HG02763 (cell line): ENCODE data around the gene ABCB11.
"Not testable (repeated sequence)": the region's sequence is repeated elsewhere in the genome, so short reads cannot be mapped to it uniquely, and the experiment has no call there.

Source experiments
- ATAC-seq: cut with Tn5 transposase; IDR thresholded peaks from one replicate; pipeline ENCODE4 v1.9.1; 2021; ENCODE audit warnings: mild to moderate bottlenecking, moderate library complexity; ENCODE audit not compliant: unreplicated experiment

ABCB11 gene

GRCh38 chr2:168897449-168897848 lies 133.7 kb downstream of the ABCB11 start:
- no peak for ATAC-seq

DNA sequence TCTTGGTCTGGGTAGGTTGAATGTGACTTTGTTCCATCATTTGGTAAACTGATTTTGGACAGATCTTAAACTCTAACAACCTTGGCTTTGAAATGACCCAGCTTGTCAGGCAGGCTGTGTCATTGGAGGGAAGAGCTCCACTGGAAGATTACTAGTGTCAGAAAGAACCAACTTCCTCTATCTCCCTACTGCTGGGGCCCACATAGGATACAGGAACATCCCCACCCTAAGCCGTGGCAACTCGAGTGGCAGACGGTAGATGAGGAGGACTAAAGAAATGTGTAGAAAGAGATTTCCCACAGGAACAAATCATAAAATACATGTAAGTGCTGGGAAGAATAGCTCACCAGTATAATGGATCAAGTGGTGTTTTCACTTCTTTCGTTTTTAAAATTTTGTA lies 134.3 kb downstream of the ABCB11 start:
- ATAC-seq = no peak

- no peak for ATAC-seq
Measured at GRCh38 chr2:168895771-168896170, 135.4 kb downstream of the ABCB11 start.

GRCh38 chr2:168894720-168895119 lies 136.4 kb downstream of the ABCB11 start:
- no peak for ATAC-seq

DNA sequence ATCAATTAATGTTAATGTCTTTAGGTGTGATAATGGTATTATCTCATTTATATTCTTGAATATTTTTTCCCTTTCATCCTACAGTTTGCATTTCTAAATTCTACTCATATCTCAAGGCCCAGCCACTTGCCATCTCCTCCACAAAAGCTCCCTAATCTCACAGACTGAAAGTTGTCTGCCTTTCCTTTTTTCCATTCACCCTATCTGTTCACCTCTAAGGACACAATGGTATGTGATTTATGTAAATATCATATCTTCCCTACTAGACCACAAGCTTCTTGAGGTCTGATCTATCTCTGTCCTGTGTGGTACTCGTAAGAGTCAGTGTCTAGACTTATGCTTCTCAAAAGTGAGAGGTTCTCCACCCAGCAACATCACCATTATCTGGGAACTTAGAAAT lies 137.0 kb downstream of the ABCB11 start:
- ATAC-seq = no peak

- ATAC-seq = no peak
Measured at GRCh38 chr2:168892327-168892726, 138.8 kb downstream of the ABCB11 start.

DNA sequence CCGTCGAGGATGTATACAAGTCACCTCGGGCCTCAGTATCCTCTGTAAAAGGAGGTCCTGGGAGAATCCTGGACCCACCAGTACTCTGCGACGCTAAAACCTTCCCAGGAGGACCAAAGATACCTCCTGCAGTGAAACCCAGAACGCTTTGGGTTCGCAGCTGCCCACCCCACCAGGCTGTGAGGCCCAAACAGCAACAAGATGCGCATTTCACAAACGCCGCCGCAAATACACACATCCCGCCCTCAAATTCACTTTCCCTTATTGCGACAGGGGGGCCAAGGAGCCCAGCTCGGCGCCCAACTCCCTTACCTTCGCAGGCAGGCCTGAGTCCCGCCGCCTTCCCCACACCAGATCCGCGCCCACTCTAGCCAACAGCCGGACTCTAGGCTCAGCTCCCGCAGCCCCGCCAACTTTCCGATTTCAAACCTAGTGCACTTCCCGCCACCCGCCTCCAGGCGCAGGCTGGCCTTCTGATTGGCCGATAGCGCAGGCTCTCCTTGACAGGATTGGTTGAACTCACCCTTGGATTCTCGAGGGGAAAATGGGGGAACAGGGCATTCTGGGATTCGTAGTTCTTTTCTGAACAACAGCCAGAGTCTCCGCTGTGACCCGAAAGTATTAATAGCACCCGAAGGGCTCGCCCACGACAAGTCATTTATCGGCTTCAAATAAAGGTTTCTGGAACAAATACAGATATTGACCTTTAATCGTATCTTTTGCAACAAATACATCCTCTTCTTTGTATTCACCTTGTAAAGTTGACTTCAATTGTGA lies 140.9 kb downstream of the ABCB11 start, which contains the start of gene SPC25:
TSS of gene SPC25 (minus strand) at position 425 of the 777 bp plus-strand sequence. CDS start 911 bp downstream, outside the sequence.
- ATAC-seq = peak; percentile 100

DNA sequence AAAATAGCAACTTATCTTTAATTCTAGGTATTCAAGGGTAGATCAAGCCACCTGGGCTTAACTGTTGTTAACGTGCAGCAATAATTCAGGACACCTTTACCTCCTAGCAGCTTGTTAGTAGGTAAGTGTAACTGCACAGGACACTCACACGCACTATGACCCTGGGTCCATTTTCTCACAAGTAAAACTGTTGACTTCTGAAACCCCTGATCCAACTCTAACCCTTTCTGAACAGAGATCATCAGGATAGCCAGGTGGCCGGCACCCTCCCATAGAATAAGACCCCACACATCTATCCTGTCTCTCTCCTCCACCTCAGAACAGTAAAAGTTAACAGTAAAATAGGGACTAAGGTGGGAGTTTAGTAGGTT lies 141.5 kb downstream of the ABCB11 start:
- no peak for ATAC-seq

- no peak for ATAC-seq
Measured at GRCh38 chr2:168884975-168885374, 146.1 kb downstream of the ABCB11 start.

DNA sequence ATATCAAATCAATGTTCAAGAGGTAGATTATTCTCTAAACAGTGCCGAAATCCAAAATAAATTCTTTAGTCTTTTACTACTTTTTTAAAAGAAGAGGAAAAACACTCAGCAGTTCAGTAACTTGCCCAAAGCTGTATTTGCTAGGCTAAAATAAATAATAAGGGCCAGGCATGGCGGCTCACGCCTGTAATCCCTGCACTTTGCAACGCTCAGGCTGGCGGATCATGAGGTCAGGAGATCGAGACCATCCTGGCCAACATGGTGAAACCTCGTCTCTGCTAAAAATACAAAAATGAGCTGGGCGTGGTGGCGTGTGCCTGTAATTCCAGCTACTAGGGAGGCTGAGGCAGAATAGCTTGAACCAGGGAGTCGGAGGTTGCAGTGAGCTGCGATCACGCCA lies 149.0 kb downstream of the ABCB11 start:
- ATAC-seq = not testable (repeated sequence)

- no peak for ATAC-seq
Measured at GRCh38 chr2:168874368-168875054, 156.6 kb downstream of the ABCB11 start.

DNA sequence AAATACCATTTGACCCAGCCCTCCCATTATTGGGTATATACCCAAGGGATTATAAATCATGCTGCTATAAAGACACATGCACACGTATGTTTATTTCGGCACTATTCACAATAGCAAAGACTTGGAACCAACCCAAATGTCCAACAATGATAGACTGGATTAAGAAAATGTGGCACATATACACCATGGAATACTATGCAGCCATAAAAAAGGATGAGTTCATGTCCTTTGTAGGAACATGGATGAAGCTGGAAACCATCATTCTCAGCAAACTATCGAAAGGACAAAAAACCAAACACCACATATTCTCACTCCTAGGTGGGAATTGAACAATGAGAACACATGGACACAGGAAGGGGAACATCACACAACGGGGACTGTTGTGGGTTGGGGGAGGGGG lies 160.3 kb downstream of the ABCB11 start:
- not testable (repeated sequence) for ATAC-seq
